K562 (cell line): ENCODE measurements around the gene SLC25A45. TPM values are rescaled to one million over a fixed set of nuclear protein-coding genes. Genes with fewer than 3 reads are reported as not detected.

Experiments used
- ASH1L ChIP-seq: fragments of 450-650 bp; IDR thresholded peaks from 2 replicates; pipeline ENCODE4 v1.6.1; 2018; ENCODE audit warnings: borderline replicate concordance, mild to moderate bottlenecking, low read depth; ENCODE audit not compliant: partially characterized antibody
- CGGBP1 ChIP-seq: fragments of 250-450 bp; sonication (Bioruptor Pico); IDR thresholded peaks from 2 replicates; pipeline ENCODE4 v1.9.0; 2021; ENCODE audit warnings: mild to moderate bottlenecking
- ETS2 ChIP-seq: IDR thresholded peaks from 2 replicates; pipeline ENCODE4 v1.6.1; 2016; ENCODE audit warnings: borderline replicate concordance, missing genetic modification characterization, mild to moderate bottlenecking, moderate library complexity, missing compliant biosample characterization; ENCODE audit not compliant: poor library complexity, severe bottlenecking
- GABPA ChIP-seq: fragments of 200-800 bp; sonication (Bioruptor generic); conservative IDR thresholded peaks from 2 replicates; pipeline ENCODE4 v1.6.1; 2016; ENCODE audit warnings: low read depth, missing genetic modification characterization, missing compliant biosample characterization
- GABPB2 ChIP-seq: fragments of 250-450 bp; sonication (Bioruptor Pico); conservative IDR thresholded peaks from 2 replicates; pipeline ENCODE4 v1.5.1; 2021; ENCODE audit warnings: mild to moderate bottlenecking
- LEF1 ChIP-seq: fragments of 450-650 bp; IDR thresholded peaks from 2 replicates; pipeline ENCODE4 v1.6.1; 2016; ENCODE audit warnings: mild to moderate bottlenecking
- MAFF ChIP-seq: IDR thresholded peaks from 2 replicates; pipeline ENCODE4 v1.6.1; 2012; ENCODE audit warnings: low read length, improper control_type of control experiment
- MLX ChIP-seq, 2 experiments: fragments of 450-650 bp in 1 of 2; sonication (generic) in 1 of 2; formaldehyde crosslinking; conservative IDR thresholded peaks; 2 replicates each; pipeline versions ENCODE4 v1.4.0 to v1.8.1; 2020 to 2022; ENCODE audit warnings: mild to moderate bottlenecking in 1 of 2, missing genetic modification reagents in 1 of 2
- MYNN ChIP-seq, 2 experiments: sonication (generic); formaldehyde crosslinking in 1 of 2; IDR thresholded peaks; 2 replicates each; pipeline versions ENCODE4 v1.5.0 to v1.6.1; 2016 to 2020; ENCODE audit warnings: antibody characterized with exemption in 1 of 2, missing genetic modification reagents in 1 of 2
- RBBP5 ChIP-seq: fragments of 200-600 bp; sonication (generic); IDR thresholded peaks from 2 replicates; pipeline ENCODE4 v1.6.1; 2012; ENCODE audit warnings: borderline replicate concordance, mild to moderate bottlenecking, low read length, control low read depth, inconsistent platforms; ENCODE audit not compliant: insufficient read depth, poor library complexity, severe bottlenecking
- SP1 ChIP-seq: sonication (generic); formaldehyde crosslinking; IDR thresholded peaks from 2 replicates; pipeline ENCODE4 v1.8.1; 2022; ENCODE audit warnings: mild to moderate bottlenecking, missing genetic modification reagents
- TFAM ChIP-seq: fragments of 250-450 bp; sonication (Bioruptor Pico); conservative IDR thresholded peaks from 2 replicates; pipeline ENCODE4 v1.5.0; 2021; ENCODE audit warnings: mild to moderate bottlenecking, moderate library complexity
- ZBED1 ChIP-seq: IDR thresholded peaks from 2 replicates; pipeline ENCODE4 v1.6.1; 2014
- ZBTB34 ChIP-seq: fragments of 250-450 bp; sonication (Bioruptor Pico); IDR thresholded peaks from 2 replicates; pipeline ENCODE4 v1.8.0; 2021; ENCODE audit warnings: mild to moderate bottlenecking, moderate library complexity
- ZMIZ1 ChIP-seq, 2 experiments: fragments of 150-350 bp in 1 of 2; IDR thresholded peaks; 2 replicates each; pipeline ENCODE4 v1.6.1; 2012 to 2016; ENCODE audit warnings: low read depth in 2 of 2, low read length in 2 of 2, mild to moderate bottlenecking in 1 of 2, moderate library complexity in 1 of 2
- ZNF140 ChIP-seq: fragments of 250-450 bp; sonication (Bioruptor Pico); IDR thresholded peaks from 2 replicates; pipeline ENCODE4 v1.8.0; 2021; ENCODE audit warnings: moderate library complexity, mild to moderate bottlenecking, inconsistent platforms
- ZNF449 ChIP-seq: fragments of 250-450 bp; sonication (Bioruptor Pico); IDR thresholded peaks from 2 replicates; pipeline ENCODE4 v1.8.0; 2022; ENCODE audit warnings: moderate library complexity, mild to moderate bottlenecking, inconsistent platforms
- ZNF830 ChIP-seq: fragments of 250-450 bp; sonication (Bioruptor Pico); IDR thresholded peaks from 2 replicates; pipeline ENCODE4 v1.5.0; 2021; ENCODE audit warnings: mild to moderate bottlenecking
- polyA plus RNA-seq, 8 experiments: library from polyadenylated mRNA; depleted of rRNA in 4 of 8; stranded (reverse) in 5 of 8; unstranded in 3 of 8; fragments of >200 nt; fragmentation: Nextera tagmentation in 2 of 8; fragmentation: Illumina TruSeq in 1 of 8; extraction: Ambion mirVana in 2 of 8; extraction: Trizol in 1 of 8; gene quantifications; 2 replicates each; pipeline versions ENCODE4 v1.2.1 to v1.2.3, GENCODE V29; 2011 to 2014; ENCODE audit warnings: inconsistent platforms in 1 of 8, missing spikeins in 1 of 8
- total RNA-seq, 7 experiments: library from RNA; depleted of rRNA in 6 of 7; stranded (reverse); fragments of >200 nt in 6 of 7; fragmentation: Illumina TruSeq in 2 of 7; extraction: Trizol in 2 of 7; gene quantifications; 2 replicates each; pipeline versions ENCODE4 v1.2.1 to v1.2.3, GENCODE V29; 2011 to 2021; ENCODE audit warnings: low replicate concordance in 1 of 7

SLC25A45 gene
- total and polyA plus RNA-seq, 9 of the 15 experiments (the other 6 are each of a cell fraction or from before 2014, with no cell fraction given), result 0.15 to 2.3 (median 0.68) TPM

GRCh38 chr11:65421794-65422632 is 39.6 kb upstream of the SLC25A45 start (continued):
- TF ChIP-seq MYNN (IDR thresholded peaks at IDR 0.05), result peak; percentile 12; the same call in 1 of the 2 replicates
- TF ChIP-seq MYNN (CRISPR knock-in tag; IDR thresholded peaks at IDR 0.05), result no peak
- no peak; the same call in 1 of the 2 replicates for TF ChIP-seq LEF1
- no peak for TF ChIP-seq ZBTB34 (CRISPR knock-in tag)
- TF ChIP-seq ETS2 (tag), result no peak
- no peak for TF ChIP-seq RBBP5
- TF ChIP-seq TFAM (CRISPR knock-in tag), result no peak
- TF ChIP-seq SP1 (CRISPR knock-in tag), result no peak; the same call in 1 of the 2 replicates
- no peak for TF ChIP-seq MAFF
- no peak for TF ChIP-seq GABPA (tag)
- TF ChIP-seq ZMIZ1 (IDR thresholded peaks at IDR 0.05; ENCODE audit: low read depth in 2 of 2, low read length in 2 of 2), result no peak; a peak in 1 of 4 replicates
- no peak for TF ChIP-seq ZNF830 (CRISPR knock-in tag)
- TF ChIP-seq GABPB2 (CRISPR knock-in tag), result no peak
- TF ChIP-seq ZBED1, result peak; percentile 20; the same call in 1 of the 2 replicates
- TF ChIP-seq ZNF449 (CRISPR knock-in tag), result peak; percentile 61; the same call in 1 of the 2 replicates
- no peak for TF ChIP-seq CGGBP1 (CRISPR knock-in tag)
- peak; percentile 70; the same call in 1 of the 2 replicates for TF ChIP-seq ZNF140
- TF ChIP-seq ASH1L, result no peak
- TF ChIP-seq MLX (CRISPR knock-in tag; conservative IDR thresholded peaks at IDR 0.05), result peak in 1 of 2 experiments; percentile 50; a peak in 2 of 4 replicates
